DMS53 (cell line): ENCODE measurements around the gene ZYX.
"Not testable (repeated sequence)": the region's sequence is repeated elsewhere in the genome, so short reads cannot be mapped to it uniquely, and the experiment has no call there.

Experiments
- DNase-seq: peaks from one replicate; lab custom pipeline; 2025; lab: John Stamatoyannopoulos, UW

ZYX gene

DNA sequence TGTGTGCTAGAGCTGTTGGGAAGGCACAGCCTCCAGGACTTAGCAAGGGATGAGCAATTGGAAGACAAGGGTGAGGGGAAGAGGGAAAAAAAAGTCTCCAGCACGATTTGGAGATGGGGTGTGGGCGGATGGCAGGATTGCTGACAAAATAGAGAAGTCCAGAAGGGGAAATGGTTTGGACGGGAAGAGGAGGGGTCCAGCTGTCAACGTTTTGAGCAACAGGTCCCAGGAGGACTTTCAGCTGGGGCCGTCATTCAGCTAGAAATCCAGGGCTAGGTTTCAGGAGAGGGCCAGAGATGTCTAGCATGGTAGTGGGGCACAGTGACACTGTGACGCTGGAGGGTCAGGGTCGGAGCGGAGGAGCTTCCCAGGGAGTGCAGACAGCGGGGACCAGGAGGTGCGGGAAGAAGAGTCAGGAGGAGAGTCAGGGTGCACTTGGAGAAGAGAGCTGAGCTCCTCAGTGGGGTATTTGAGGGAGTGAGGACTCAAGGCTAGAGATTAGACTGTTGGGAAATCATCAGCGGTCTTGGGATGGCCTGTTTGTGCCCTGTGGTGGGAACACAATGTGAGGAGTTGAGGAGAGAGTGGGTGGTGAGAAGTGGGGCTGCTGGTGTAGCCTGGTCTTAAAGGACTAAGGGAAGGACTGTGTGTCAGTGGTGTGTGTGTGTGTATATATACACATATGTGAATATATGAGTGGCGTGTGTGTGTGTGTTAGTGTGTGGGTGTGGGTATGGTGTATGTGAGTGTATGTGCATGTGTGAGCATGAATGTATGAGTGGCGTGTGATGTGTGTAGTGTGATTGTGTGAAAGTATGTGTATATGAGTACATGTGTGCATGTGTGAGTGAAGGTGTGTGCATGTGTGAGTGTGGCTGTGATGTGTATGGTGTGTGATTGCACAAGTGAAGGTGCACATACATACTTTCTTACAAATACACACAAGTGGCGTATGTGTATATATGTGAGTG lies 3.8 kb downstream of the ZYX start:
- DNase-seq: no peak

DNA sequence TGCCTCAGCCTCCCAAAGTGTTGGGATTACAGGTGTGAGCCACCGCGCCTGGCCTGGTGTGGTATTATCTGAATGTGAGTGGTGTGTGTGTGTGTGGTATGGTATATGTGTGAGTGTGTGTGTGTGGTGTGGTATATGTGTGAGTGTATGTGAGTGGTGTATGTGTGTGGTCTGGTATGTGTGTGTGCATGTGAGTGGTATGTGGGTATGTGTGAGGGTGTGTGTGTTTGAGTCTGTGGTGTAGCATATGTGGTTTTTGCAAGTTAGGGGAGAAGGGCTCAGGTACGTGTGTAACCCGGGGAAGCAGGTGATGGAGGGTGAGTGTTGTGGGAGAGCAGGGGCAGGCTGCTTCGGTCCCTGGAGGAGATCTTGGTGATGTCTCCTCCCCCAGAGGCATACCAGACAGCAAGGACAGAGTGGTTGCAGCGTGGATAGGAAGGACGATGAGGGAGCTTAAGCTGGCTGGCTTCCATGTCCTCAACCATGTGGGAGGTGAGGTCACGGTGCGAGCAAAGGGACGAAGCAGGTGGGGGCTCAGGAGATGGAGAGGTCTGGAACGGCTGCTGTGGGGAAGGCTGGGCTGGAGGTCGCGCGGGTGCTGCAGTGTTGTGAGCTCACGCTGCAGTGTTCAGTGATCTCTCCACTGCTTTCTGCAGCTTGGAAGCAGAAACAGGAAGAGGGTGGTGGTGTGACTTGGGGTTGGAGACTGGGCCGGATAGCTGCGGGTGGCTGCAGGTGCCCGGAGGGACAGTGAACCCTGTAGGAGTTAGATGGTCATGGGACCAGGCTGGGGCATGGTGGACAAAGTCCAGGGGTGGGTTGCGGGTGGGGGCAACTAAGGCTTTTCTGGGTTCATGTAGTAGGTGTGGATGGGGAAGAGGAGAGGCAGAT lies 5.0 kb downstream of the ZYX start:
- no peak for DNase-seq

GRCh38 chr7:143387156-143387975 lies 6.2 kb downstream of the ZYX start:
- DNase-seq: peak; percentile 46

GRCh38 chr7:143388051-143388450 lies 6.9 kb downstream of the ZYX start:
- no peak for DNase-seq

DNA sequence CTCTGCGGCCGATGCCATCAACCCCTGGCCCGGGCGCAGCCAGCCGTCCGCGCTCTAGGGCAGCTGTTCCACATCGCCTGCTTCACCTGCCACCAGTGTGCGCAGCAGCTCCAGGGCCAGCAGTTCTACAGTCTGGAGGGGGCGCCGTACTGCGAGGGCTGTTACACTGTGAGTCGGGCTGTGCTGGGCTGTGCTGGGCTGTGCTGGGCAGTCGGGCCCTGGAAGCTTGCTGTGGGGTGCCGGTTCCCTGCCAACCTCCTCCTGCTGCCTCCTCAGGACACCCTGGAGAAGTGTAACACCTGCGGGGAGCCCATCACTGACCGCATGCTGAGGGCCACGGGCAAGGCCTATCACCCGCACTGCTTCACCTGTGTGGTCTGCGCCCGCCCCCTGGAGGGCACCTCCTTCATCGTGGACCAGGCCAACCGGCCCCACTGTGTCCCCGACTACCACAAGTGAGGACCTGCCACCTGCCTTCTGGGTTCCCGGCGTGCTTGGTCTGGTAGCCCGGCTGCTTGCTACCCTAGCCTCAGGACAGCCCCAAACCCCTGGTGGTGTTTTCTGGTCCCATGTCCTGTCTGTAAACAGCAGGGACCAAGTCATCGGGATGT lies 7.5 kb downstream of the ZYX start:
- DNase-seq: no peak

DNA sequence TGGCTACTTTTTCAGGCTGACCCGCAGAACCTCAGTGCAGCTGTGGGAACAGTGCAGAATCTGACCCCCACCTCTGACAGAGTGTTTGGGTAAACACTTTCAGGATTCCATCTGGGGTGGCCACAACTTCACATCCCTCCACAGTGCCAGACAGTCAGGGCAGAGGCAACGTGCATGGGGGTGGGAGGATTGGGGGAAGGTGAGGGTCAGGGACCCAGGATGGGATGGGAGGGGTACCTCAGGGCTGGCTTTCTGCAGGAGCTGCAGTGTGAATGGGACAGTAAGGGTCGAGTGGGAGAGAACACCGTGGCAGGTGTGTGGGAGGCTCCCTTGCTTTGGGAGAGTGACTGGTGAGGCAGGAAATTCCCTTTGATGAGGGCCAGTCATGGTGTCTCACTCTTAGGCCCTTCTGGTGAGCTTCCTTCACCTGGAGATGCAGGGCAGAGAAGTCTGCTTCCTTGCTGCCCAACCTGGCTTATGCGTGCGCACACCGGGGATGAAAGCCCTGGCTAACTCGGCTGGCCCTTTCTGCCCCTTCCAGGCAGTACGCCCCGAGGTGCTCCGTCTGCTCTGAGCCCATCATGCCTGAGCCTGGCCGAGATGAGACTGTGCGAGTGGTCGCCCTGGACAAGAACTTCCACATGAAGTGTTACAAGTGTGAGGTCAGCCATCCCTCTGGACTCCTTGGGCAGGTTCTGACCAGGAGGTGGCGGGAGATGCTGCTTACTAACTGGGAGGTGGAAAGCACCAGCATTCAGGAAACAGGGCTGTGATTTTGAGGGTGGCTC lies 8.4 kb downstream of the ZYX start:
- DNase-seq: no peak

DNA sequence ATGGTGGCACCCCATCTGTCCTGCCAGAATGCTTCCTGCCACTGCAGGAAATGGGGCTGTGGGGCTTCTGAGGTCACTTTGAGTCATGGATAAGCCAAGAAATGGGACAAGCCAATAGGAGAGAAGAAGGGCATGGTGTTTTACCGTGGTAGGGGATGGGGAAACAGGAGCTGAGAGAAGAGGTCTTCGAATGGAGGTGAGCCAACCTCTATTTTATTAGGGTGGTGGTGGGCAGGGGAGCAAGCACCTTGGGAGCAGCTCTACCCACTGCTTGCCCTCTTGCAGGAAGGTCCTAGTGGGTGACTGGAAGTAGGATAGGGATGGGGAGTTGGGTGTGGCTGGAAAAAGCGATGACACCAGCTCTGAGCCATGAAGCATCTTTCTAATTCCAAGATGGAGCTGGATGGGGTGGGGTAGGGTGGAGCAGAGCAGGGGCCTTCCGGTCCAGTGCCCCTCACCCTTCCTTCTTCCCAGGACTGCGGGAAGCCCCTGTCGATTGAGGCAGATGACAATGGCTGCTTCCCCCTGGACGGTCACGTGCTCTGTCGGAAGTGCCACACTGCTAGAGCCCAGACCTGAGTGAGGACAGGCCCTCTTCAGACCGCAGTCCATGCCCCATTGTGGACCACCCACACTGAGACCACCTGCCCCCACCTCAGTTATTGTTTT lies 9.1 kb downstream of the ZYX start:
- no peak for DNase-seq

GRCh38 chr7:143390773-143391317 lies 9.7 kb downstream of the ZYX start:
- no peak for DNase-seq

DNA sequence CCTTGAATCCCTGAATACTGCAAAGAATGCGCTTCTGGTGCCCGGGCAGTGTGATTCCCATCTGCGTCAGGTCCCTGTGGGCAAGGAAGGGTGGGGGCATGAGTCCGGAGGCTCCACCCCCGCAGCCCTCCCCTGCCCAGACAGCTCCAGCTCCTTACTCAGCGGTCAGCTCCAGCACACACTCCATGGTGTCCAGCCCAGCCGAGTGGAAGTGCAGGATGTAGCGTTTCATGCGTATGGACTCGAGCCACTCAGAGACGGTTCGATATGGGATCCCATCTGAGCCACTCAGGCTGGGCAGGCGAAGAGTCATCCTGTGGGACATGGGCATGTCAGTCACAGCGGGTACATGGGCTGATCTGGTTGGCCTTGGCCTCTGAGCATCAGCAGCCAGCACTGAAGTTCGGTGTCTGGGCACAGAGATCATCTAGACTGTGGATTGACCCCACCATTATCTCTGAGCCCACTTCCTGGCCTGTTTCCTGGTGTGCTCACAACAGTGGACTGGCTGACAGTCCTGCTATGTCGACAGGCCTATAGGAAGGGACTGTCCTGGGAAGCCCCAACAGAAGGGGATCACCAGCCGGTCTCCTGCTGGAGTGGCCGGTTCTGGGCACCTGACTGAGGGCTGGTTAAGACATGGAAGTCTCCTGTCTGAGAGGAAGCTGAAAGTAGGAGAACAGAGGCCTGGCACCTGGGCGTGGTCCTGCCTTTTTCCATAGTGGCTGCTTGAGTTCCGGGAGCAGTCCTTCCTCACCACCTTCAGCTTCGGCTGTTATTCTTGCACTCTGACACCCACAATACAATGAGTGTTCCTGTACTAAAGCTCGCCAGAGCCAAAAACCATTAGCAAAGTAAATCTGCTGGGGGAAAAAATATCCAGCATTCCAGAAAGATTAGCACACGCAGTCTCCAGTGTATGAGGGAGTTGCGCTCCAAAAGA lies 10.6 kb downstream of the ZYX start:
- no peak for DNase-seq

DNA sequence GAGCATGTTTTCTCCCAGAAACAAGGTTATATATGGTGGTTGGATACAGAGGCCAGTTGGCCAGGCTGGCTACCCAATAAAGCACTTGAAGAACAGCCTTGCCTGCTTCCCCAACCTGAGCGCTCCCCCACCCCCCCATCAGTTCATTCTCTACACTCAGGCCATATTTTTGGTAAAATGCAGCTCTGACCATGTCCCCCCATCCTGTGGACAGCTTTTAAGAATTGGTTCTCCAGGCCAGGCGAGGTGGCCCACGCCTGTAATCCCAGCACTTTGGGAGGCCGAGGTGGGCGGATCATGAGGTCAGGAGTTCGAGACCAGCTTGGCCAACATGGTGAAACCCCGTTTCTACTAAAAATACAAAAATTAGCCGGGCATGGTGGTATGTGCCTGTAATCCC lies 11.3 kb downstream of the ZYX start:
- not testable (repeated sequence) for DNase-seq

GRCh38 chr7:143392875-143393266 lies 11.7 kb downstream of the ZYX start:
- no peak for DNase-seq

- no peak for DNase-seq
These were observed 12.3 kb downstream of the ZYX start for GRCh38 chr7:143393267-143394041.

DNA sequence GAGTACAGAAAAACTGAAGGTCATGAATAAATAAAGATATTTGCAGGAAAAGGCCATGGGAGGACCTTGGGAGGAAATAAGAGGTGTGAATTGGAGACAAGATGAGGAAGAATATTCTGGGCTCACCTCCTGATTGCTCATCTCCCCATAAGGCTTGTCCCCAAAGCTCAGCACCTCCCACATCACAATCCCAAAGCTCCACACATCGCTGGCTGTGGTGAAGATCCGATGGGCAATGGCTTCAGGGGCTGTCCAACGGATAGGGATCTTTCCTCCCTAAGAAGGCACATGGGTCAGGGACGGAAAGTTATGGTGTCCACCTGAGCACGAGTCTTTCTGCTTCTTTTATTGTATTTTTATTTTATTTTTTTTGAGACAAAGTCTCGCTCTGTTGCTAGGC lies 12.9 kb downstream of the ZYX start:
- DNase-seq: no peak

DNA sequence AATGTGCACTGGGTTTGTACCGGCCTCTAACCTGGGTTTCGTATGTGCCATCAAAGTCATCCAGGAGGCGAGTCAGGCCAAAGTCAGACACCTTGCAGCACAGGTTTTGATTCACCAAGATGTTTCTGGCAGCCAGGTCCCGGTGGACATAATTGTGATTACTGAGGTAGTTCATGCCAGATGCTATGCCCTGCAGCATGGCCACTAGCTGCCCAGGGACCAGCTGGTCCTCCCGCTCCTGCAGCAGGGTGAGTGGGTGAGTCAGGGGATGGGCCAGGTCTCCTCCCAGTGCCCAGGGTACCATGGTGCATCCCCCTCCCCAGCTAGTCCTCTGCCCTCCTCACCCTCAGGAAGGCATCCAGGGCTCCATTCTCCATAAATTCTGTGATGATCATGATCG lies 13.6 kb downstream of the ZYX start:
- DNase-seq: no peak

DNA sequence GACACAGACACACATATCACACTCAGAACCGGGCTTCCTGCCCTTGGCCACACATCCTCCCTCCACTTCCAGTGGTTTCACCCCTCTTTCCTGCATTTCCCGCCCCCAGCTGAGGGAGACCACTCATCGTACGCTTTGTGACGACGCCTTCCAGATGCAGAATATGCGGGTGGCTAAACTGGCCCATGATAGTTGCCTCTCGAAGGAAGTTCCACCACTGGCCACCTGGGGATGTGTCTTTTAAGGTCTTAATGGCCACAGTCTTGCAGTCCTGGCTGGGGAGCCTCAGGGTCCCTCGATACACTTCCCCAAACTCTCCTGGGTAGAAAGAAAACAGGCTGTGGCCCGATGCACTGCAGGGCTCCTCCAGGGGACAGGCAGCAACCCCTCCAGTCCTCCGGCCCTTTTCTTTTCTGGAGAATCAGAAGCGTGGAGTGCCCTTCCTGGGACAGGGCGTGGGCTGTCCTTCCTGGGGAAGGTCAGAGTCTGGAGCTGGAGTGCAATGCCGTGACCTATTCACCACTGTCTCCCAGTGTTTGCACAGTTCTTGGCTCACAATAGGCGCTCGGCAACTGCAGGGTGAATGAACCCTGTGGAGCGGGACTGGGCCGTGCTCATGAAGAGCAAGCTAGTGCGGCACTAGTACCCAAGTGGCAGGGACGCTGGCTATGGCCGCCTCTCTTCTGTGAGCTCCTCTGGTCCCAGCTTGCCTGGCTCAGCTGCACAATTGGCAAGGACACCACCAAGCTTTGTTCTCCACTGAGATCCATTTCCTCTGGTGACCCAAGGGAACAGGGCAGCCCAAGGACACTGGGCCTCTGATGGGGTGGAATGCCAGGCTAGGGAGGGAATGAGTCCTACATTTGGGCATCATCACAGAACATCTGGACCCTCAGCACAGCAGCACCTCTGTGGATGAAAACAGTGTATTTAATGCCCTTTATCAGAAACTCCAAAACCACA lies 14.3 kb downstream of the ZYX start:
- DNase-seq: peak; percentile 81

GRCh38 chr7:143396182-143396581 lies 15.0 kb downstream of the ZYX start:
- no peak for DNase-seq
